PC-3 (cell line): Measurements from ENCODE around the gene PAPOLA. TPM values are rescaled to one million over a fixed set of nuclear protein-coding genes. Genes with fewer than 3 reads are reported as not detected.

Source experiments
- ATAC-seq: fragments of 200-7000 bp; cut with Tn5 transposase; 2 replicates; pipeline ENCODE4 v1.9.1; 2020; ENCODE audit warnings: mild to moderate bottlenecking, moderate library complexity
- BruUV-seq: library from RNA; stranded (reverse); fragments of 400-500 nt; replicated peaks from 2 replicates; lab custom pipeline; 2021; lab: Mats Ljungman, UMichigan
- CTCF ChIA-PET: fragments of 300-600 bp; sonication (Branson Sonifier 250); formaldehyde crosslinking; loops from one replicate; lab custom pipeline; 2022; ENCODE audit warnings: antibody characterized with exemption; lab: Charles Lee
- POLR2A ChIA-PET: fragments of 300-600 bp; sonication (Branson Sonifier 250); formaldehyde crosslinking; loops from one replicate; lab custom pipeline; 2022; ENCODE audit warnings: antibody characterized with exemption; ENCODE audit not compliant: unreplicated experiment; lab: Charles Lee
- DNase-seq: peaks from one replicate; pipeline ENCODE4 v3.0.0-alpha.2; 2015
- H2AFZ ChIP-seq: fragments of 300-600 bp; sonication (generic); 2 replicates; pipeline ENCODE4 v1.6.0; 2016; ENCODE audit warnings: antibody characterized with exemption, low read length
- H3F3A ChIP-seq: fragments of 300-600 bp; sonication (generic); one replicate; pipeline ENCODE4 v1.6.0; 2017; ENCODE audit warnings: antibody characterized with exemption, low read length, control low read depth, mild to moderate bottlenecking; ENCODE audit not compliant: unreplicated experiment
- H3K27ac ChIP-seq: fragments of 300-600 bp; sonication (generic); 2 replicates; pipeline ENCODE4 v1.5.1; 2016; ENCODE audit warnings: mild to moderate bottlenecking, low read length
- H3K27me3 ChIP-seq: fragments of 300-600 bp; sonication (generic); 2 replicates; pipeline ENCODE4 v1.6.1; 2016; ENCODE audit warnings: low read length, mixed read lengths
- H3K36me3 ChIP-seq: fragments of 300-600 bp; sonication (generic); 2 replicates; pipeline ENCODE4 v1.6.1; 2016; ENCODE audit warnings: low read depth, mixed run types, low read length, mixed read lengths
- H3K4me1 ChIP-seq: fragments of 300-600 bp; sonication (generic); 2 replicates; pipeline ENCODE4 v1.5.1; 2016; ENCODE audit warnings: low read length; ENCODE audit not compliant: insufficient read depth
- H3K4me2 ChIP-seq: fragments of 300-600 bp; sonication (generic); 2 replicates; pipeline ENCODE4 v1.6.0; 2016; ENCODE audit warnings: low read length
- H3K4me3 ChIP-seq: fragments of 300-600 bp; sonication (generic); 2 replicates; pipeline ENCODE4 v1.5.1; 2016; ENCODE audit warnings: mild to moderate bottlenecking, low read length, mixed read lengths
- H3K79me2 ChIP-seq: fragments of 300-600 bp; sonication (generic); 2 replicates; pipeline ENCODE4 v1.6.1; 2017; ENCODE audit warnings: low read length, mixed read lengths
- H3K9ac ChIP-seq: fragments of 300-600 bp; sonication (generic); 2 replicates; pipeline ENCODE4 v1.6.0; 2016; ENCODE audit warnings: mild to moderate bottlenecking, low read length
- H3K9me2 ChIP-seq: fragments of 300-600 bp; sonication (generic); replicated peaks from 2 replicates; pipeline ENCODE4 v1.6.1; 2016; ENCODE audit warnings: mixed run types, low read length, mixed read lengths
- H3K9me3 ChIP-seq: fragments of 300-600 bp; sonication (generic); 2 replicates; pipeline ENCODE4 v1.6.1; 2016; ENCODE audit warnings: low read length, mixed read lengths
- H4K20me1 ChIP-seq: fragments of 300-600 bp; sonication (generic); 2 replicates; pipeline ENCODE4 v1.6.1; 2016; ENCODE audit warnings: low read length, mixed read lengths
- EZH2 ChIP-seq: fragments of 300-600 bp; sonication (generic); IDR thresholded peaks from one replicate; pipeline ENCODE4 v1.6.1; 2017; ENCODE audit warnings: antibody characterized with exemption, mild to moderate bottlenecking, low read length; ENCODE audit not compliant: unreplicated experiment
- EZH2phosphoT487 ChIP-seq: fragments of 300-600 bp; sonication (generic); IDR thresholded peaks from 2 replicates; pipeline ENCODE4 v1.6.1; 2018; ENCODE audit warnings: mild to moderate bottlenecking, antibody characterized with exemption, low read length, borderline replicate concordance
- intact Hi-C: fragments of 100-400 bp; cut with micrococcal nuclease; formaldehyde crosslinking; loops from 2 replicates; pipeline ENCODE4 v1.9.0; 2023
- total RNA-seq: library from RNA; depleted of rRNA; stranded (reverse); fragments of >200 nt; gene quantifications from 2 replicates; pipeline ENCODE4 v1.2.3, GENCODE V29; 2014
- TF ChIP-seq, protein P1 (sequence below): fragments of 300-600 bp; sonication (generic); conservative IDR thresholded peaks from 2 replicates; pipeline ENCODE4 v1.5.1; 2017; ENCODE audit warnings: antibody characterized with exemption, low read depth, mild to moderate bottlenecking, low read length

PAPOLA gene
- total RNA-seq, 1 experiment from 2014 or later = 111 TPM

DNA sequence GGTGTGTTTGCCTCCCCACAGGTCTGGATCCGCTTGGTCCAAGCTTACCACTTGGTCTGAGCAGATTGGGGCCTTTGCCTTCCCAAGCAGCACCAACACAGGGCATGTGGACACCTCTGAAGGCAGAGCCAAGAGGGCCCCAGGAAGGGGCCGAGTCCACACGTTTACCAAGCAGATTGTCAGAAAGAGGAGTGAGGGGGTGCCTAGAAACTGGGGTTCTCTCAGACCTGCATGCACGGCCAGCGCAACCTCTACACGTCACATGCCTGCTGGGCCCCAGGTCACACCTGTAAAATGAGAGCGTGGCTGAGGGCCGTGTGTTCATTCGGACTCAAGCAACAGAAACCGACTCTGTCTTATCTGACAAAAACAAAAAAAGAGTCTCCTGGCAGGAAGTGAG lies 96.9 kb downstream of the PAPOLA start:
- Histone ChIP-seq H3K9me2 (no peaks in the 10 kb centered on the region), H2AFZ (no peak overlapping the region), H3K27ac (no peak overlapping the region), H3K79me2 (no peaks in the 10 kb centered on the region), H3K9ac (no peak overlapping the region), H3K27me3 (peaks cover 42% of the 10 kb centered on the region), H3K36me3 (no peaks in the 10 kb centered on the region), H3F3A (no peaks in the 10 kb centered on the region), H3K4me3 (no peak overlapping the region), H4K20me1 (no peaks in the 10 kb centered on the region), H3K4me1 (no peaks in the 10 kb centered on the region), H3K9me3 (no peaks in the 10 kb centered on the region), H3K4me2 (no peak overlapping the region)
- ATAC-seq (no peak), DNase-seq (no peak)
- TF ChIP-seq EZH2phosphoT487 (no peak), EZH2 (no peak)
- TF ChIP-seq, protein P1, sequence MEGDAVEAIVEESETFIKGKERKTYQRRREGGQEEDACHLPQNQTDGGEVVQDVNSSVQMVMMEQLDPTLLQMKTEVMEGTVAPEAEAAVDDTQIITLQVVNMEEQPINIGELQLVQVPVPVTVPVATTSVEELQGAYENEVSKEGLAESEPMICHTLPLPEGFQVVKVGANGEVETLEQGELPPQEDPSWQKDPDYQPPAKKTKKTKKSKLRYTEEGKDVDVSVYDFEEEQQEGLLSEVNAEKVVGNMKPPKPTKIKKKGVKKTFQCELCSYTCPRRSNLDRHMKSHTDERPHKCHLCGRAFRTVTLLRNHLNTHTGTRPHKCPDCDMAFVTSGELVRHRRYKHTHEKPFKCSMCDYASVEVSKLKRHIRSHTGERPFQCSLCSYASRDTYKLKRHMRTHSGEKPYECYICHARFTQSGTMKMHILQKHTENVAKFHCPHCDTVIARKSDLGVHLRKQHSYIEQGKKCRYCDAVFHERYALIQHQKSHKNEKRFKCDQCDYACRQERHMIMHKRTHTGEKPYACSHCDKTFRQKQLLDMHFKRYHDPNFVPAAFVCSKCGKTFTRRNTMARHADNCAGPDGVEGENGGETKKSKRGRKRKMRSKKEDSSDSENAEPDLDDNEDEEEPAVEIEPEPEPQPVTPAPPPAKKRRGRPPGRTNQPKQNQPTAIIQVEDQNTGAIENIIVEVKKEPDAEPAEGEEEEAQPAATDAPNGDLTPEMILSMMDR = no peak
- BruUV-seq = no TSS peak
- intact Hi-C loops = no loop called here
- CTCF ChIA-PET = no interaction called here
- POLR2A ChIA-PET = no interaction called here

DNA sequence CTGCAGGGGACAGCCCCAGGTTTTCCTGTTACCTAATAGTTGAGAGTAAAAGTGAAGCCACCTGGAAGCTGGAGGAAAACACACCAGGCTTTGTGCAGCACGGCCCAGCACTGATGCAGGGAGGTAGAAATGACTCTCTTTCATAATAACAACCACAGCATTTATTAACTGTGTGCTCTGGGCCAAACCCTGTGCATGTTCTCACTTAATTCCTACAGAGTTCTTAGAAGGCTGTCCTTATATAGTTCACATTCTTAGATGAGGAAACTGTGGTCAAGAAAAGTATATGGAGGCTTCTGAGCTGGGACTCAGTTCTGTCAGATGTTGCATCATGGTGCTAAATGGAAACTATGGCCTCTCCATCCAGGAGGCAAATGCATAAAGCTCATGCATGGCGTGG lies 100.0 kb downstream of the PAPOLA start:
- no TSS peak for BruUV-seq
- POLR2A ChIA-PET = no interaction called here
- TF ChIP-seq EZH2phosphoT487 (no peak), EZH2 (no peak)
- TF ChIP-seq, protein P1 = no peak
- CTCF ChIA-PET = no interaction called here
- peaks cover 56% of the 10 kb centered on the region for H3K27me3 ChIP-seq
- H3K9me3 ChIP-seq = no peaks in the 10 kb centered on the region
- H3K9me2 ChIP-seq = no peaks in the 10 kb centered on the region
- H4K20me1 ChIP-seq = no peaks in the 10 kb centered on the region
- no peak overlapping the region for H3K4me2 ChIP-seq
- H3F3A ChIP-seq = no peaks in the 10 kb centered on the region
- no peaks in the 10 kb centered on the region for H3K36me3 ChIP-seq
- no peak overlapping the region for H2AFZ ChIP-seq
- no peak overlapping the region for H3K27ac ChIP-seq
- intact Hi-C loops = no loop called here
- H3K4me3 ChIP-seq = no peak overlapping the region
- no peak overlapping the region for H3K9ac ChIP-seq
- no peaks in the 10 kb centered on the region for H3K79me2 ChIP-seq
- DNase-seq (no peak), ATAC-seq (no peak)
- no peaks in the 10 kb centered on the region for H3K4me1 ChIP-seq

DNA sequence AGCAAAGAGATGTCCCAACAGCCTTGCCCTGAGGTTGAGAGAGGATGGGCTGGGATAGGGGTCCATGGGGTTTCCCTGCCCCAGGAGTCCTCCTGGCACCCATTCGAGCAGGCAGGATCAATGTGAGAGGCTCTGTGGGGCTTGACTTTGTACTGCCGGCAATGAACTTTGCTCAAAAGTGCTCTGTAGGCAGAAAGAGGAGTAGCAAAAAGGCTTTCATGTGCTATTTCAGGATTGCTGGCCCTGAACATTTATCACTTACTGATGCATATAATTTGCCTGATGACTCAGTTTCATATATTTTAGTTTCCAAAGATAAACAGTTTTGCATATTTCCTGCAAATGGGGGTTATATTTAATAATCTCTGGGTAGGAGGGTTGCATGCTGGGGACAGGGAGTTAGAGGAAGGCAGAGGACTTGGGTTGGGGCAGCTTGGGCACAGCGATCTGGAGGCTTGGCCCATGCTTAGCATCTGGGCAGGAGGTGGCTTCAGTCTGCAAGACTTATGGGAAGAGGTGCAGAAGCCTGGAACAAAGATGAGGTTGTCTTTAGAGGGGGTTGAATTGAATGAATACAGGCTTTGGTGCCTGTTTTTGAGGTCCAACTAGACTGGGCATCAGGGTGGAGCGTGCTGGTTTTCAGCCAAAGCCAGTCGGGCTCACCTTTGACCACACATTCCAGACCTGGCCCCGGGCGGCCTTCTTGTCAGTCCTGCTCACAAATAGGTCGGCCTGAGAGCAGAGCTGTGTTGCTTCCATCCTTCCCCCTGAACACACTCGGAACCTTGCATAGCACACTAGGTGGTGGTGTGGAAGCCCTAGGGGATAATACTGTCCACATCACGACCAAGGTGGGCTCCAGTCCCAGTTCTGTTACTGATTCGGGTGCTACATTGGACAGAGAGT lies 101.4 kb downstream of the PAPOLA start:
- Histone ChIP-seq H3F3A (no peaks in the 10 kb centered on the region), H3K9ac (no peak overlapping the region), H2AFZ (no peak overlapping the region), H3K4me1 (no peaks in the 10 kb centered on the region), H4K20me1 (no peaks in the 10 kb centered on the region), H3K4me2 (no peak overlapping the region), H3K27me3 (peaks cover 51% of the 10 kb centered on the region), H3K4me3 (no peak overlapping the region), H3K36me3 (no peaks in the 10 kb centered on the region), H3K9me3 (no peaks in the 10 kb centered on the region), H3K27ac (no peak overlapping the region), H3K79me2 (no peaks in the 10 kb centered on the region), H3K9me2 (no peaks in the 10 kb centered on the region)
- CTCF ChIA-PET = no interaction called here
- TF ChIP-seq EZH2 = no peak
- TF ChIP-seq EZH2phosphoT487 = no peak
- TF ChIP-seq, protein P1 = no peak
- DNase-seq = no peak
- no TSS peak for BruUV-seq
- POLR2A ChIA-PET = no interaction called here
- no peak for ATAC-seq
- intact Hi-C loops = no loop called here
